Left colon (tissue), 2 donors: ENCODE data around the gene NRXN2. TPM values are rescaled to one million over a fixed set of nuclear protein-coding genes. Genes with fewer than 3 reads are reported as not detected.
"Not testable (repeated sequence)": the region's sequence is repeated elsewhere in the genome, so short reads cannot be mapped to it uniquely, and the experiment has no call there.

Experiments used
- ATAC-seq: fragments of 200-7000 bp; cut with Tn5 transposase; one replicate; pipeline ENCODE4 v1.9.1; 2020; ENCODE audit warnings: mild to moderate bottlenecking, moderate library complexity
- DNase-seq, 2 donors: peaks; one replicate each; pipeline ENCODE4 v3.0.0-alpha.2; 2020
- intact Hi-C, 2 donors: fragments of 100-400 bp; cut with DNase I in 1 of 2; cut with micrococcal nuclease in 1 of 2; formaldehyde crosslinking; loops; one replicate each; pipeline versions ENCODE4 v1.11.2 to v1.14.0; 2022; cut with DNase I, micrococcal nuclease
- total RNA-seq, 2 donors: library from RNA; stranded (reverse); fragmentation: NEBNext Ultra II Directional; extraction: Animal tissue kit (Norgen Biotek cat#: 25700); gene quantifications; one replicate each; pipeline ENCODE4 v1.2.1, GENCODE V29; 2021
- donor health status: DM: no; HTN: no; CAD: no.
- donor health status: DM: yes; HTN: yes; CAD: no.

NRXN2 gene
- total RNA-seq, 2 donors from 2014 or later: 3.6 to 5.3 TPM

GRCh38 chr11:64713781-64714363 lies 9.1 kb downstream of the NRXN2 start:
- ATAC-seq (no peak), DNase-seq (no peak)
- intact Hi-C loops: no loop called here

GRCh38 chr11:64713016-64713707 lies 9.8 kb downstream of the NRXN2 start:
- DNase-seq (peak in 1 of 2 donors; percentile 51), ATAC-seq (peak; percentile 87)
- intact Hi-C loops: no loop called here

- no peak for ATAC-seq
- no peak for DNase-seq
- intact Hi-C loops: no loop called here
Measured at GRCh38 chr11:64712430-64713015, 10.5 kb downstream of the NRXN2 start.

- DNase-seq (no peak), ATAC-seq (no peak)
- intact Hi-C loops: no loop called here
Measured at GRCh38 chr11:64711956-64712362, 11.0 kb downstream of the NRXN2 start.

GRCh38 chr11:64711138-64711955 lies 11.7 kb downstream of the NRXN2 start:
- no peak for ATAC-seq
- intact Hi-C loops: no loop called here
- no peak for DNase-seq

GRCh38 chr11:64710418-64711137 lies 12.4 kb downstream of the NRXN2 start:
- intact Hi-C loops: no loop called here
- peak; percentile 26 for ATAC-seq
- DNase-seq: no peak

GRCh38 chr11:64705501-64705900 lies 17.5 kb downstream of the NRXN2 start:
- DNase-seq (no peak), ATAC-seq (no peak)
- intact Hi-C loops: no loop called here

GRCh38 chr11:64703048-64703447 lies 19.9 kb downstream of the NRXN2 start:
- intact Hi-C loops: no loop called here
- no peak for ATAC-seq
- no peak for DNase-seq

- DNase-seq, intact Hi-C loops, ATAC-seq: not testable (repeated sequence)
Measured at GRCh38 chr11:64701956-64702355, 21.0 kb downstream of the NRXN2 start.

- ATAC-seq (no peak), DNase-seq (no peak)
- intact Hi-C loops: no loop called here
Measured at GRCh38 chr11:64698427-64698826, 24.6 kb downstream of the NRXN2 start.

- intact Hi-C loops: no loop called here
- ATAC-seq: no peak
- DNase-seq: no peak
Measured at GRCh38 chr11:64697663-64698375, 25.2 kb downstream of the NRXN2 start.

- DNase-seq: no peak
- ATAC-seq: no peak
- intact Hi-C loops: no loop called here
Measured at GRCh38 chr11:64696045-64696444, 27.0 kb downstream of the NRXN2 start.

- ATAC-seq: no peak
- no peak for DNase-seq
- intact Hi-C loops: no loop called here
Measured at GRCh38 chr11:64695548-64695947, 27.4 kb downstream of the NRXN2 start.

GRCh38 chr11:64694821-64695365 lies 28.1 kb downstream of the NRXN2 start:
- ATAC-seq (no peak), DNase-seq (no peak)
- intact Hi-C loops: no loop called here

- no peak for ATAC-seq
- no peak for DNase-seq
- intact Hi-C loops: no loop called here
Measured at GRCh38 chr11:64694026-64694755, 28.8 kb downstream of the NRXN2 start.

- DNase-seq (no peak), ATAC-seq (no peak)
- intact Hi-C loops: no loop called here
Measured at GRCh38 chr11:64692764-64693331, 30.1 kb downstream of the NRXN2 start.

- DNase-seq: no peak
- no peak for ATAC-seq
- intact Hi-C loops: no loop called here
Measured at GRCh38 chr11:64691543-64691942, 31.5 kb downstream of the NRXN2 start.
